HCT116 (cell line): ENCODE measurements around the gene ANKRD29. TPM values are rescaled to one million over a fixed set of nuclear protein-coding genes. Genes with fewer than 3 reads are reported as not detected.

ENCODE experiments used
- ATAC-seq: fragments of 200-7000 bp; cut with Tn5 transposase; 2 replicates; pipeline ENCODE4 v1.9.1; 2020; ENCODE audit warnings: mild to moderate bottlenecking, moderate library complexity
- BruUV-seq: library from RNA; stranded (reverse); fragments of 400-500 nt; replicated peaks from 2 replicates; lab custom pipeline; 2021; lab: Mats Ljungman, UMichigan
- CTCF ChIA-PET: fragments of 300-600 bp; sonication (Branson Sonifier 250); formaldehyde crosslinking; loops from one replicate; lab custom pipeline; 2021; ENCODE audit warnings: antibody characterized with exemption; lab: Charles Lee
- POLR2A ChIA-PET: fragments of 300-600, 350-600 bp; sonication (Branson Sonifier 250); formaldehyde crosslinking; loops from one replicate; lab custom pipeline; 2021; ENCODE audit warnings: antibody characterized with exemption; lab: Charles Lee
- RAD21 ChIA-PET, 2 experiments: fragments of 300-600 bp; sonication (Branson Sonifier 250); formaldehyde crosslinking; loops; one replicate each; lab custom pipeline; 2023; ENCODE audit warnings: low total read pairs in 2 of 2; ENCODE audit not compliant: uncharacterized antibody in 2 of 2, unreplicated experiment in 2 of 2, low non-redundant PET in 1 of 2; lab: Charles Lee
- DNase-seq: peaks from one replicate; pipeline ENCODE4 v3.0.0-alpha.2; 2010; ENCODE audit warnings: low read depth, low spot score
- H2AFZ ChIP-seq: fragments of 200-600 bp; shearing (Covaris generic), sonication (generic); 2 replicates; pipeline ENCODE4 v1.6.1; 2017; ENCODE audit warnings: low read depth, mixed run types, mixed read lengths, antibody characterized with exemption, low read length; ENCODE audit not compliant: poor library complexity, severe bottlenecking
- H3K27ac ChIP-seq: 2 replicates; pipeline ENCODE4 v1.5.1; 2012; ENCODE audit warnings: low read depth, low read length
- H3K27me3 ChIP-seq: fragments of 200-600 bp; sonication (generic); 2 replicates; pipeline ENCODE4 v1.6.1; 2016; ENCODE audit warnings: mixed run types, low read length, mixed read lengths; ENCODE audit not compliant: insufficient read depth
- H3K36me3 ChIP-seq, 2 experiments: fragments of 200-500 bp in 1 of 2; fragments of 200-600 bp in 1 of 2; sonication (Bioruptor generic) in 1 of 2; sonication (generic) in 1 of 2; 2 replicates each; pipeline versions ENCODE4 v1.5.1 to v1.6.1; 2014 to 2016; ENCODE audit warnings: low read length in 2 of 2, inconsistent platforms in 1 of 2, mixed read lengths in 1 of 2, mixed run types in 1 of 2; ENCODE audit not compliant: insufficient read depth in 2 of 2, control insufficient read depth in 1 of 2
- H3K4me1 ChIP-seq, 2 experiments: fragments of 200-600 bp in 1 of 2; sonication (generic) in 1 of 2; 2 replicates each; pipeline versions ENCODE4 v1.5.1 to v1.6.1; 2012 to 2017; ENCODE audit warnings: low read length in 2 of 2, inconsistent platforms in 1 of 2, mild to moderate bottlenecking in 1 of 2, mixed read lengths in 1 of 2, mixed run types in 1 of 2, moderate library complexity in 1 of 2; ENCODE audit not compliant: insufficient read depth in 2 of 2, control insufficient read depth in 1 of 2
- H3K4me2 ChIP-seq: fragments of 200-600 bp; sonication (generic); 2 replicates; pipeline ENCODE4 v1.6.1; 2017; ENCODE audit warnings: mixed run types, low read length, mixed read lengths
- H3K4me3 ChIP-seq, 2 experiments: fragments of 200-600 bp in 1 of 2; sonication (generic) in 1 of 2; replicated peaks in 1 of 2; 2 replicates each; pipeline ENCODE4 v1.5.1; 2011 to 2016; ENCODE audit warnings: low read length in 2 of 2, control low read depth in 1 of 2, low read depth in 1 of 2, mild to moderate bottlenecking in 1 of 2, mixed read lengths in 1 of 2, mixed run types in 1 of 2
- H3K79me2 ChIP-seq: fragments of 200-600 bp; sonication (generic); 2 replicates; pipeline ENCODE4 v1.6.1; 2017; ENCODE audit warnings: mild to moderate bottlenecking, mixed run types, low read length, moderate library complexity, mixed read lengths; ENCODE audit not compliant: insufficient read depth
- H3K9ac ChIP-seq: fragments of 200-600 bp; sonication (generic); 2 replicates; pipeline ENCODE4 v1.6.1; 2016; ENCODE audit warnings: low read length, mixed read lengths
- H3K9me2 ChIP-seq: fragments of 200-600 bp; sonication (generic), shearing (Covaris generic); 2 replicates; pipeline ENCODE4 v1.6.1; 2017; ENCODE audit warnings: mixed run types, mild to moderate bottlenecking, moderate library complexity; ENCODE audit not compliant: insufficient read depth
- H3K9me3 ChIP-seq, 2 experiments: fragments of 200-500 bp in 1 of 2; fragments of 200-600 bp in 1 of 2; sonication (Bioruptor generic) in 1 of 2; sonication (generic) in 1 of 2; 2 replicates each; pipeline ENCODE4 v1.6.1; 2014 to 2017; ENCODE audit warnings: low read length in 2 of 2, mixed read lengths in 2 of 2, inconsistent platforms in 1 of 2, low read depth in 1 of 2, mild to moderate bottlenecking in 1 of 2, mixed run types in 1 of 2, moderate library complexity in 1 of 2; ENCODE audit not compliant: control insufficient read depth in 1 of 2, insufficient read depth in 1 of 2
- H4K20me1 ChIP-seq: fragments of 200-600 bp; sonication (generic), shearing (Covaris generic); 2 replicates; pipeline ENCODE4 v1.6.1; 2017; ENCODE audit warnings: mixed run types, mild to moderate bottlenecking, moderate library complexity; ENCODE audit not compliant: insufficient read depth
- ATF3 ChIP-seq: IDR thresholded peaks from 2 replicates; pipeline ENCODE4 v1.6.1; 2012
- CBX3 ChIP-seq: IDR thresholded peaks from 2 replicates; pipeline ENCODE4 v1.6.1; 2012; ENCODE audit warnings: low read depth
- CEBPB ChIP-seq: IDR thresholded peaks from 2 replicates; pipeline ENCODE4 v1.6.1; 2012; ENCODE audit warnings: low read depth
- CTCF ChIP-seq, 3 experiments: fragments of 200-600 bp in 1 of 3; sonication (generic) in 1 of 3; IDR thresholded peaks in 2 of 3; conservative IDR thresholded peaks in 1 of 3; 2 replicates each; pipeline ENCODE4 v1.5.1; 2012 to 2017; ENCODE audit warnings: low read depth in 2 of 3, low read length in 2 of 3, antibody characterized with exemption in 1 of 3, borderline replicate concordance in 1 of 3, control low read depth in 1 of 3, mild to moderate bottlenecking in 1 of 3, mixed read lengths in 1 of 3, mixed run types in 1 of 3, moderate library complexity in 1 of 3; ENCODE audit not compliant: insufficient read depth in 1 of 3
- EZH2 ChIP-seq: fragments of 200-600 bp; sonication (generic); IDR thresholded peaks from 2 replicates; pipeline ENCODE4 v1.6.1; 2017; ENCODE audit warnings: antibody characterized with exemption, mixed run types
- EZH2phosphoT487 ChIP-seq: fragments of 200-600 bp; IDR thresholded peaks from 2 replicates; pipeline ENCODE4 v1.6.1; 2018; ENCODE audit warnings: antibody characterized with exemption, borderline replicate concordance
- FOSL1 ChIP-seq: IDR thresholded peaks from 2 replicates; pipeline ENCODE4 v1.6.1; 2012; ENCODE audit warnings: low read depth
- JUND ChIP-seq: IDR thresholded peaks from 2 replicates; pipeline ENCODE4 v1.6.1; 2012
- MAX ChIP-seq: IDR thresholded peaks from 2 replicates; pipeline ENCODE4 v1.6.1; 2012
- POLR2A ChIP-seq: IDR thresholded peaks from 2 replicates; pipeline ENCODE4 v1.7.0; 2011; ENCODE audit warnings: borderline replicate concordance; ENCODE audit not compliant: insufficient read depth, insufficient read length; ENCODE audit errors: extremely low read depth
- POLR2AphosphoS5 ChIP-seq: IDR thresholded peaks from 2 replicates; pipeline ENCODE4 v1.6.1; 2011; ENCODE audit warnings: mild to moderate bottlenecking, low read depth, low read length, moderate library complexity
- RAD21 ChIP-seq: IDR thresholded peaks from 2 replicates; pipeline ENCODE4 v1.6.1; 2012; ENCODE audit warnings: low read depth, mild to moderate bottlenecking
- SIN3A ChIP-seq: IDR thresholded peaks from 2 replicates; pipeline ENCODE4 v1.6.1; 2012; ENCODE audit warnings: low read depth
- SP1 ChIP-seq: IDR thresholded peaks from 2 replicates; pipeline ENCODE4 v1.6.1; 2012; ENCODE audit warnings: low read depth
- SRF ChIP-seq: IDR thresholded peaks from 2 replicates; pipeline ENCODE4 v1.6.1; 2012; ENCODE audit warnings: low read depth
- ZBTB33 ChIP-seq: IDR thresholded peaks from 2 replicates; pipeline ENCODE4 v1.6.1; 2011; ENCODE audit warnings: mild to moderate bottlenecking, low read length, moderate library complexity; ENCODE audit not compliant: insufficient replicate concordance; ENCODE audit errors: extremely low read depth
- ZFX ChIP-seq: fragments of 450-650 bp; IDR thresholded peaks from 2 replicates; pipeline ENCODE4 v1.6.1; 2017
- intact Hi-C: fragments of 100-400 bp; cut with micrococcal nuclease; formaldehyde crosslinking; loops from 2 replicates; pipeline ENCODE4 v1.10.0; 2022
- total RNA-seq: library from RNA; stranded (reverse); gene quantifications from one replicate; pipeline ENCODE4 v1.2.1, GENCODE V29; 2021; ENCODE audit not compliant: unreplicated experiment
- TF ChIP-seq, protein P1 (sequence below): IDR thresholded peaks from 2 replicates; pipeline ENCODE4 v1.6.1; 2012; ENCODE audit warnings: low read depth

ANKRD29 gene
- total RNA-seq, 1 experiment from 2014 or later = 8.8 TPM

DNA sequence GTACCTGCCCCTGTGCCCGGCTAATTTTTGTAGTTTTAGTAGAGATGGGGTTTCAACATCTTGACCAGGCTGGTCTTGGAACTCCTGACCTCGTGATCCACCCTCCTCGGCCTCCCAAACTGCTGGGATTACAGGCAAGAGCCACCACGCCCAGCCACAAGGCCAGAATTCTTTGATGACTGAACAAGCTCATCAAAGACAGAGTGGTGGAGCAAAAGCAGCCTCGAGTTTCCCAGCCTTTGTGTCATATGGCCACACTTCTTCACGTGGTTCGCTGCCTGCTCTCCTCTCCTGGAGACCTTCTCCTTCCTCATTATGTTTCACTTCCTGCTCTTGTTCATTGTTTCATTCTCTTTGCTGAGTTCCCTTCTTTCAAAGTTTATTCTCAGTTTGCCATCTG lies 66.5 kb downstream of the ANKRD29 start:
- DNase-seq = no peak
- peaks cover under 1 to 2% of the 10 kb centered on the region in 2 experiments; a peak in 3 of 4 replicates for H3K4me1 ChIP-seq
- no peaks in the 10 kb centered on the region for H3K9me2 ChIP-seq
- H4K20me1 ChIP-seq = no peaks in the 10 kb centered on the region
- H3K27ac ChIP-seq = no peak overlapping the region
- CTCF ChIA-PET = interaction anchor here (1.4 kb wide), 1 partner anchor 107 kb away, joined by 4 read pairs; no protein-coding TSS in a partner anchor
- no TSS peak for BruUV-seq
- H2AFZ ChIP-seq = no peak overlapping the region
- POLR2A ChIA-PET = no interaction called here
- H3K9me3 ChIP-seq = no peaks in the 10 kb centered on the region
- intact Hi-C loops = no loop called here
- H3K27me3 ChIP-seq = no peaks in the 10 kb centered on the region
- no peak overlapping the region for H3K9ac ChIP-seq
- H3K36me3 ChIP-seq = no peaks in the 10 kb centered on the region
- H3K4me3 ChIP-seq = no peak overlapping the region
- no peak for TF ChIP-seq EZH2
- TF ChIP-seq, protein P1, sequence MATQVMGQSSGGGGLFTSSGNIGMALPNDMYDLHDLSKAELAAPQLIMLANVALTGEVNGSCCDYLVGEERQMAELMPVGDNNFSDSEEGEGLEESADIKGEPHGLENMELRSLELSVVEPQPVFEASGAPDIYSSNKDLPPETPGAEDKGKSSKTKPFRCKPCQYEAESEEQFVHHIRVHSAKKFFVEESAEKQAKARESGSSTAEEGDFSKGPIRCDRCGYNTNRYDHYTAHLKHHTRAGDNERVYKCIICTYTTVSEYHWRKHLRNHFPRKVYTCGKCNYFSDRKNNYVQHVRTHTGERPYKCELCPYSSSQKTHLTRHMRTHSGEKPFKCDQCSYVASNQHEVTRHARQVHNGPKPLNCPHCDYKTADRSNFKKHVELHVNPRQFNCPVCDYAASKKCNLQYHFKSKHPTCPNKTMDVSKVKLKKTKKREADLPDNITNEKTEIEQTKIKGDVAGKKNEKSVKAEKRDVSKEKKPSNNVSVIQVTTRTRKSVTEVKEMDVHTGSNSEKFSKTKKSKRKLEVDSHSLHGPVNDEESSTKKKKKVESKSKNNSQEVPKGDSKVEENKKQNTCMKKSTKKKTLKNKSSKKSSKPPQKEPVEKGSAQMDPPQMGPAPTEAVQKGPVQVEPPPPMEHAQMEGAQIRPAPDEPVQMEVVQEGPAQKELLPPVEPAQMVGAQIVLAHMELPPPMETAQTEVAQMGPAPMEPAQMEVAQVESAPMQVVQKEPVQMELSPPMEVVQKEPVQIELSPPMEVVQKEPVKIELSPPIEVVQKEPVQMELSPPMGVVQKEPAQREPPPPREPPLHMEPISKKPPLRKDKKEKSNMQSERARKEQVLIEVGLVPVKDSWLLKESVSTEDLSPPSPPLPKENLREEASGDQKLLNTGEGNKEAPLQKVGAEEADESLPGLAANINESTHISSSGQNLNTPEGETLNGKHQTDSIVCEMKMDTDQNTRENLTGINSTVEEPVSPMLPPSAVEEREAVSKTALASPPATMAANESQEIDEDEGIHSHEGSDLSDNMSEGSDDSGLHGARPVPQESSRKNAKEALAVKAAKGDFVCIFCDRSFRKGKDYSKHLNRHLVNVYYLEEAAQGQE = no peak
- no peak for TF ChIP-seq SRF
- no peak for TF ChIP-seq MAX
- no peak for TF ChIP-seq EZH2phosphoT487
- no peak for TF ChIP-seq ZFX
- no peak for TF ChIP-seq CEBPB
- TF ChIP-seq JUND = no peak
- no peak for TF ChIP-seq SIN3A
- no peak for TF ChIP-seq ZBTB33
- TF ChIP-seq CBX3 = no peak
- no peak for TF ChIP-seq POLR2A
- TF ChIP-seq CTCF (IDR thresholded peaks at IDR 0.05 in 2 of 3, conservative IDR thresholded peaks at IDR 0.05 in 1 of 3; ENCODE audit: borderline replicate concordance in 1 of 3, insufficient read depth in 1 of 3, low read depth in 2 of 3, low read length in 2 of 3) = no peak
- no peak for TF ChIP-seq FOSL1
- no peak for TF ChIP-seq POLR2AphosphoS5
- TF ChIP-seq ATF3 = no peak
- no peak for TF ChIP-seq RAD21
- no peak for TF ChIP-seq SP1
- H3K4me2 ChIP-seq = no peak overlapping the region
- RAD21 ChIA-PET = no interaction called here
- no peak for ATAC-seq
- no peaks in the 10 kb centered on the region for H3K79me2 ChIP-seq
